Measurements from ENCODE around the gene ZG16.

DNA sequence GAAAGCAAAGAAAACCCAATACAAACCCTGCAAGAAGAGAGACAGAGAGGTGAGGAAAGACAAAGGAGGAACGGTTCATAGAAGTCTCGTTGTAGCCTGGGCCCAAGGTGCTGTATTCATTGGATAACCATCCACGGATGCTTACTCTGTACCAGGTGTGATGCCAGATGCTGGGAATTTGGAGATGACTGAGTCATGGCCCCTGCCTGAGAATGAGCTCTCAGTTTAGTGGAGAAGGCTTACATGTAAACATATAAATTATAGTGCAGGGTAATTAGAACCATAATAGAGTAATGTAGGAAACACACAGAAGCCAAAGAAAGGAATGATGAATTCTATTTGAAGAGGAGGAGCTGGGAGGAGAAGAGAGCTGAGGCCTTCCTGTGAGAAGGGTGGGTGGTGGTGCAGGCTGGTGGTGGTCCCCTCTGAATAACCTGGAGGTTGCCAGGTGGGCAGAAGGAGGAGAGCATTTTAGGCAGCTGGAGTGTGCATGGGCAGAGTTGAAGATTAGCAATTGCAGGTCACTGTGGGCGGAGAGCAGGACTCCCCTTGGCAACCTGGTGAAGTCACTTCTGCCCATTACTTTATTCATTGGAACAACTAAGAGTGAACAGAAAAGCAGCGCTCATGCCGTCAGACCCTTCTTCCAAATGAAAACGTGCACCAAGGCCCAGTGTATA, 7.7 kb upstream of the ZG16 start:
- TF ChIP-seq TAF1 (IDR thresholded peaks at IDR 0.05; ENCODE audit: borderline replicate concordance, insufficient read depth, low read length), result no peak
- TF ChIP-seq, protein P1, sequence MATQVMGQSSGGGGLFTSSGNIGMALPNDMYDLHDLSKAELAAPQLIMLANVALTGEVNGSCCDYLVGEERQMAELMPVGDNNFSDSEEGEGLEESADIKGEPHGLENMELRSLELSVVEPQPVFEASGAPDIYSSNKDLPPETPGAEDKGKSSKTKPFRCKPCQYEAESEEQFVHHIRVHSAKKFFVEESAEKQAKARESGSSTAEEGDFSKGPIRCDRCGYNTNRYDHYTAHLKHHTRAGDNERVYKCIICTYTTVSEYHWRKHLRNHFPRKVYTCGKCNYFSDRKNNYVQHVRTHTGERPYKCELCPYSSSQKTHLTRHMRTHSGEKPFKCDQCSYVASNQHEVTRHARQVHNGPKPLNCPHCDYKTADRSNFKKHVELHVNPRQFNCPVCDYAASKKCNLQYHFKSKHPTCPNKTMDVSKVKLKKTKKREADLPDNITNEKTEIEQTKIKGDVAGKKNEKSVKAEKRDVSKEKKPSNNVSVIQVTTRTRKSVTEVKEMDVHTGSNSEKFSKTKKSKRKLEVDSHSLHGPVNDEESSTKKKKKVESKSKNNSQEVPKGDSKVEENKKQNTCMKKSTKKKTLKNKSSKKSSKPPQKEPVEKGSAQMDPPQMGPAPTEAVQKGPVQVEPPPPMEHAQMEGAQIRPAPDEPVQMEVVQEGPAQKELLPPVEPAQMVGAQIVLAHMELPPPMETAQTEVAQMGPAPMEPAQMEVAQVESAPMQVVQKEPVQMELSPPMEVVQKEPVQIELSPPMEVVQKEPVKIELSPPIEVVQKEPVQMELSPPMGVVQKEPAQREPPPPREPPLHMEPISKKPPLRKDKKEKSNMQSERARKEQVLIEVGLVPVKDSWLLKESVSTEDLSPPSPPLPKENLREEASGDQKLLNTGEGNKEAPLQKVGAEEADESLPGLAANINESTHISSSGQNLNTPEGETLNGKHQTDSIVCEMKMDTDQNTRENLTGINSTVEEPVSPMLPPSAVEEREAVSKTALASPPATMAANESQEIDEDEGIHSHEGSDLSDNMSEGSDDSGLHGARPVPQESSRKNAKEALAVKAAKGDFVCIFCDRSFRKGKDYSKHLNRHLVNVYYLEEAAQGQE (IDR thresholded peaks at IDR 0.05; ENCODE audit: insufficient read depth in 1 of 2, low read depth in 2 of 2, low read length in 2 of 2), result no peak
